T-helper 2 cell (primary cell): ENCODE results near the gene MEIOB.
"Not testable (repeated sequence)": the region's sequence is repeated elsewhere in the genome, so short reads cannot be mapped to it uniquely, and the experiment has no call there.

Experiments
- DNase-seq, 5 experiments: peaks; one replicate each; pipeline versions ENCODE4 v3.0.0 to v3.0.0-alpha.2; 2012 to 2022
- total RNA-seq, 2 donors: gene quantifications; one replicate each; lab custom pipeline; 2026; lab: John Stamatoyannopoulos, UW

Gene MEIOB, protein sequence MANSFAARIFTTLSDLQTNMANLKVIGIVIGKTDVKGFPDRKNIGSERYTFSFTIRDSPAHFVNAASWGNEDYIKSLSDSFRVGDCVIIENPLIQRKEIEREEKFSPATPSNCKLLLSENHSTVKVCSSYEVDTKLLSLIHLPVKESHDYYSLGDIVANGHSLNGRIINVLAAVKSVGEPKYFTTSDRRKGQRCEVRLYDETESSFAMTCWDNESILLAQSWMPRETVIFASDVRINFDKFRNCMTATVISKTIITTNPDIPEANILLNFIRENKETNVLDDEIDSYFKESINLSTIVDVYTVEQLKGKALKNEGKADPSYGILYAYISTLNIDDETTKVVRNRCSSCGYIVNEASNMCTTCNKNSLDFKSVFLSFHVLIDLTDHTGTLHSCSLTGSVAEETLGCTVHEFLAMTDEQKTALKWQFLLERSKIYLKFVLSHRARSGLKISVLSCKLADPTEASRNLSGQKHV
- 0 reads per million in 2 donors for total RNA-seq

GRCh38 chr16:1871974-1872635 lies at the start of gene MEIOB:
TSS of gene MEIOB (minus strand) at chr16:1872164. CDS start at chr16:1868175, 3,989 bp downstream.
- peak in 2 of 5 experiments; percentile 14 to 15 for DNase-seq

GRCh38 chr16:1920727-1921171 lies 48.8 kb upstream of the MEIOB start:
- no peak for DNase-seq

DNA sequence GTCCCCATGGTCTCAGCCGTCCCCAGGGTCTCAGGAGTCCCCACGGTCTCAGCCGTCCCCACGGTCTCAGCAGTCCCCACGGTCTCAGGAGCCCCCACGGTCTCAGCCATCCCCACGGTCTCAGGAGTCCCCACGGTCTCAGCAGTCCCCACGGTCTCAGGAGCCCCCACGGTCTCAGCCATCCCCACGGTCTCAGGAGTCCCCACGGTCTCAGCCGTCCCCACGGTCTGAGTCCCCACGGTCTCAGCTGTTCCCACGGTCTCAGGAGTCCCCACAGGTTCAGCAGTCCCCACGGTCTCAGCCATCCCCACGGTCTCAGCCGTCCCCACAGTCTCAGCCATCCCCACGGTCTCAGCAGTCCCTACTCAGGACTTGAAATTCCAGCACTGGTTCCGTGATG lies 48.2 kb upstream of the MEIOB start:
- DNase-seq: not testable (repeated sequence)

DNA sequence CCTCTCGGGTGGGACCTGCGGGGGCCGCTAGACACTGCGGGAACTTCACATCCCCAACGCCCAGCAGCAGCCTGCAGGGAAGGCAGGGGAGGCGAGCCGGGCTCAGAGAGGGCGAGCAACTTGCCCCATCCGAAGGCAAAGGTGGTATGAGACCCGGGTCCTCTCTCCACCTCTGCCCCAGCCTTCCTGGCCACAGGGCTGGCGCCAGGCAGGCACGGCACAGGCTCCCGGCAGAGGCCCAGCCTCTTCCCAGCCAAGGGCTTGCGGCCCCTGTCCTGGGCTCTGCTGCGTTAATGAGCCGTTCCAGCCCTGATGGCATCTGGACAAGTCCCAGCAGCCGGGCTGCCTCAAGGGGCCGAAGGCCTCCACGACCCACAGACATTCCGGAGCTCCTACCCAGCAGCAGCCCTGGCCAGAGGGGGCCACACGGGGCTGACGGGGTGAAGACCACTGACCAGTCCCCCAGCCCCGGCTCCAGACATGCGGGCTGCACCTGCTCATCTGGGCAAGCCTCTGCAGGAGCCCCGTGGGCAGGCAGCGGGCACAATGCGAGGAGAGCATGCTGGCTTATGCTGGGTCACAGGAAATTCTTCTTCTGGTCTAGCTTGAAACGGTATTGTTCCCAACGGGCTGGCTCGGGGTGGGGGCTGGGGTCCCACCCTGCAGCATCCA lies 47.5 kb upstream of the MEIOB start:
- DNase-seq: no peak

GRCh38 chr16:1918351-1919326 lies 46.7 kb upstream of the MEIOB start, which contains the start of gene HS3ST6:
TSS of gene HS3ST6 (minus strand) at chr16:1918415. CDS start at chr16:1918323, 92 bp downstream.
- no peak for DNase-seq

DNA sequence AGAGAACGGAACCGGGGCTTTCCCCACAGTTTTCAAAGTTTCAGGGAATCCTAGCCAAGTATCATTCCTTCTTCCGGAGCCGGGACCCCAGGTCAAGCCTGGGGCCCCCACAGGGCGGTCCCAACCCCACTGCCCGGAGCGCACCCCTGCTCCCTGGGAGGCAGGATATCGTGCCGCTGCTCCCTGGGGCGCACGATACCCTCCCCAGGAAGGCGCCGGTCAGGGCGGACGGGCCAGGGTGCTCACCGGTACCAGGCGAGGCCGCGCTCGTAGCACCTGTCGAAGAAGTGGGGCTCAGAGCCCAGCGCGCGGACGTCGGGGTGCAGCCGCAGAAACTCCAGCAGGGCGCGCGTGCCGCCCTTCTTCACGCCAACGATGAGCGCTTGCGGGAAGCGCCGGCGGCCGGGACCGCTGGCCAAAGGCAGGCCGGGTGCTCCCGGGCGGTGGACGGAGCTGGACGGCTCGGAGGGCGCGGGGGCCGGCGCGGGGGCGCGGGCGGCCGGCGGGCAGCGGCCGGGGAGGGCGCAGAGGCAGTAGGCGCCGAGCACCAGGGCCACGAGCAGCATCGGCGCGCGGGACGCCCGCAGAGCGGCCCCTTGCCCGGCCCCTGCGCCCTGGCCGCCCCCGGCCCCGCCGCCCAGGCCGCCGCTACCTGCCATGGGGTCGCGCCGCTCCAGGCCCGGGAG lies 45.8 kb upstream of the MEIOB start:
- no peak for DNase-seq

GRCh38 chr16:1917056-1917664 lies 45.2 kb upstream of the MEIOB start:
- no peak for DNase-seq

- no peak for DNase-seq
Observed at GRCh38 chr16:1916640-1916990, 44.7 kb upstream of the MEIOB start.

GRCh38 chr16:1915732-1916639 lies 44.0 kb upstream of the MEIOB start:
- DNase-seq: no peak

- no peak for DNase-seq
Observed at GRCh38 chr16:1914988-1915387, 43.0 kb upstream of the MEIOB start.

GRCh38 chr16:1914084-1914608 lies 42.2 kb upstream of the MEIOB start:
- no peak for DNase-seq

GRCh38 chr16:1913327-1914083 lies 41.5 kb upstream of the MEIOB start:
- DNase-seq: no peak

- no peak for DNase-seq
Observed at GRCh38 chr16:1912215-1912543, 40.2 kb upstream of the MEIOB start.

DNA sequence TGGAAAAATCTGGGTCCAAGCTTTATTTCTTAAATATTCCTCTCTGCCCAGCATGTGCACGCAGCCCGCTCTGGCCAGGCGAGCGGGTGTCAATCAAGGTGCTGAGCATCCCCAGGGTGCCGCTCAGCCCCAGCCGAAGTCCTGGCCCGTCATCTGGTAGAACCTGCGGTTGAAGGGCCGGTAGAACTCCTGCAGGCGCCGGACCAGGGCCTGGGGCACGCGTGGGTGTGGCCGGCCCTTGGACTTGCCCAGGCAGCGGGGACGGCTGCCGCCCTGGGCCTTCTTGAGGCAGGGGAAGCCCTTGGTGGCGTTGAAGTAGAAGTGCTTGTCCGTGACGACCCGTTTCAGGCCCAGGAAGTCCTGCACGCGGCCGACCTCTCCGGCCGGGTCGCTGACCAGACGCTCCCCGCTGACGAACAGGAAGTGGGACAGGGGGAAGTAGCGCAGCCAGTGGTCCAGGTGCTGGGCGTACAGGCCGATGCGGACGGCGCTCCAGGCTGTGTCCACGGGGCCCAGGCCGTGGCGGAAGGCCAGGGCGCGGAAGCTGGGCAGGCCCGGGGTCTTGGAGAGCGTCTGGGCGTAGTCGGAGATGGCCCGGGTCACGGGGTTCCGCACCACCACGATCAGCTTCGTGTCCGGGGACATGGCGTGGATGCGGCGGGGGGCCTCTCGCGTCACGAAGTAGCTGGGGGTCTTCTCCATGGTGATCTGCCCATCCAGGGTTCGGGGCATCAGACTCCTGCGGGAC lies 39.7 kb upstream of the MEIOB start:
- DNase-seq: no peak

DNA sequence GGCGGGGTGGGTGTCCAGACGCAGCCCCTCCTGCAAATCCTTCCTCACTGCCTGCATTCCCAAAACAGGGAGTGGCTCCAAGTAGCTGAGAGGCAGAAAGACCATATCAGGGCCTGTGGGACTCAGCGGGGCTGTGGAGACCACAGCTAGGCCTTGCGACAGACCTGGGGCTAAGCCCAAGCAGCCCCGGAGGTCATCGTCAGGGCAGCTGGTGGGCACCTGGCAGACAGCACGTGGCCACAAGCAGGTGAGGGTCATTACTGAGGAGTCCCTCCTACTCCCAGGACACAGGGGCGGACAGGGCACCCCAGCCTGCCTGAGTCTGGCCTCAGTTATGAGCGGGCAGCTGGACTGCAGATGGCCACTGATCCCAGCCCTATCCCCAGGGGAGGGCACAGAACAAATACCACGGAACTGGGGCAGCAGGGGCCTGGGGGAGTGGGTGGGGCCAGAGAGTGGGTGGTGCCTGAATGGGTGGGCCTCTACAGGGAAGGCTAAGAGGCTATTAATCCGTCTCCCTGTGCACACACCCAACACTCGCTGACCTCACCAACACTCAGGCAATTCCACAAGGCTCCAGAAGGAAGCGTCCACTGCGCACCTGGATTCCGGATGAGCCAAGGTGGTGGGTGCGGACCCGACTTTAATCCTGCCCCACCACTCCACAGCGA lies 37.7 kb upstream of the MEIOB start:
- no peak for DNase-seq

- DNase-seq: no peak
Observed at GRCh38 chr16:1908983-1909382, 37.0 kb upstream of the MEIOB start.

GRCh38 chr16:1908184-1908583 lies 36.2 kb upstream of the MEIOB start:
- DNase-seq: no peak
